K562 (cell line): ENCODE data around the gene CALU. TPM values are rescaled to one million over a fixed set of nuclear protein-coding genes. Genes with fewer than 3 reads are reported as not detected.
A peak's percentile ranks its signal among the peaks of the same experiment; 100 is the strongest.

Source experiments
- BRF1 ChIP-seq: IDR thresholded peaks from 3 replicates; pipeline ENCODE4 v1.6.1; 2011; ENCODE audit warnings: borderline replicate concordance, mild to moderate bottlenecking; ENCODE audit not compliant: insufficient read length; ENCODE audit errors: extremely low read depth
- E2F5 ChIP-seq: sonication (generic); formaldehyde crosslinking; IDR thresholded peaks from 2 replicates; pipeline ENCODE4 v1.8.0; 2022; ENCODE audit warnings: mild to moderate bottlenecking, missing genetic modification reagents
- ELF4 ChIP-seq: fragments of 450-650 bp; formaldehyde crosslinking; IDR thresholded peaks from 2 replicates; pipeline ENCODE4 v1.4.0; 2022; ENCODE audit warnings: missing genetic modification characterization
- NR2C2 ChIP-seq, 2 experiments: fragments of 200-800 bp in 1 of 2; sonication (Bioruptor generic) in 1 of 2; sonication (generic) in 1 of 2; formaldehyde crosslinking in 1 of 2; IDR thresholded peaks; 2 replicates each; pipeline versions ENCODE4 v1.6.1 to v1.8.0; 2016 to 2022; ENCODE audit warnings: mild to moderate bottlenecking in 1 of 2, missing compliant biosample characterization in 1 of 2, missing genetic modification characterization in 1 of 2, missing genetic modification reagents in 1 of 2
- RBM39 ChIP-seq: fragments of 200-400 bp; formaldehyde crosslinking; optimal IDR thresholded peaks from 2 replicates; pipeline ENCODE3; 2018; ENCODE audit warnings: low read depth, low read length
- SMAD1 ChIP-seq: fragments of 150-350 bp; IDR thresholded peaks from 2 replicates; pipeline ENCODE4 v1.6.1; 2014; ENCODE audit warnings: low read length, low read depth; ENCODE audit not compliant: partially characterized antibody
- UBTF ChIP-seq, 2 experiments: IDR thresholded peaks; 2 replicates each; pipeline ENCODE4 v1.6.1; 2012; ENCODE audit warnings: improper control_type of control experiment in 2 of 2, low read depth in 2 of 2, low read length in 2 of 2, borderline replicate concordance in 1 of 2
- ZNF121 ChIP-seq: sonication (generic); formaldehyde crosslinking; conservative IDR thresholded peaks from 2 replicates; pipeline ENCODE4 v1.8.0; 2022; ENCODE audit warnings: missing genetic modification reagents
- ZNF253 ChIP-seq: fragments of 250-450 bp; sonication (Bioruptor Pico); conservative IDR thresholded peaks from 2 replicates; pipeline ENCODE4 v1.6.1; 2021; ENCODE audit warnings: mild to moderate bottlenecking
- ZNF318 ChIP-seq, 2 experiments: fragments of 450-650 bp; IDR thresholded peaks; 2 replicates each; pipeline ENCODE4 v1.6.1; 2016; ENCODE audit warnings: mild to moderate bottlenecking in 2 of 2, borderline replicate concordance in 1 of 2, low read depth in 1 of 2, moderate library complexity in 1 of 2
- polyA plus RNA-seq, 8 experiments: library from polyadenylated mRNA; depleted of rRNA in 4 of 8; stranded (reverse) in 5 of 8; unstranded in 3 of 8; fragments of >200 nt; fragmentation: Nextera tagmentation in 2 of 8; fragmentation: Illumina TruSeq in 1 of 8; extraction: Ambion mirVana in 2 of 8; extraction: Trizol in 1 of 8; gene quantifications; 2 replicates each; pipeline versions ENCODE4 v1.2.1 to v1.2.3, GENCODE V29; 2011 to 2014; ENCODE audit warnings: inconsistent platforms in 1 of 8, missing spikeins in 1 of 8
- total RNA-seq, 7 experiments: library from RNA; depleted of rRNA in 6 of 7; stranded (reverse); fragments of >200 nt in 6 of 7; fragmentation: Illumina TruSeq in 2 of 7; extraction: Trizol in 2 of 7; gene quantifications; 2 replicates each; pipeline versions ENCODE4 v1.2.1 to v1.2.3, GENCODE V29; 2011 to 2021; ENCODE audit warnings: low replicate concordance in 1 of 7

The CALU gene
- total and polyA plus RNA-seq, 9 of the 15 experiments (the other 6 are each of a cell fraction or from before 2014, with no cell fraction given), result 166 to 286 (median 215) TPM

- TF ChIP-seq E2F5 (peak; percentile 69), ZNF121 (peak; percentile 92), BRF1 (peak; percentile 95), SMAD1 (peak; percentile 71), NR2C2 (CRISPR knock-in tag; IDR thresholded peaks at IDR 0.05) (no peak), NR2C2 (tag; IDR thresholded peaks at IDR 0.05) (no peak), UBTF (IDR thresholded peaks at IDR 0.05; ENCODE audit: borderline replicate concordance in 1 of 2, low read depth in 2 of 2, low read length in 2 of 2) (0 out of 4 replicates have a peak, but pooled peaks of 1 of the 2 experiments have one; percentile 33), ELF4 (CRISPR knock-in tag) (peak; percentile 81; the same call in 1 of the 2 replicates), ZNF318 (IDR thresholded peaks at IDR 0.05; ENCODE audit: borderline replicate concordance in 1 of 2, low read depth in 1 of 2) (0 out of 4 replicates have a peak, but pooled peaks of 1 of the 2 experiments have one; percentile 54), RBM39 (peak; percentile 97), ZNF253 (CRISPR knock-in tag) (no peak; the same call in 1 of the 2 replicates)
Observed at GRCh38 chr7:128783143-128783861, 44.1 kb downstream of the CALU start (continued).
